ENCODE measurements around the gene HMX3.

- TF ChIP-seq CTCF (IDR thresholded peaks at IDR 0.05; ENCODE audit: low read length) (no peak), EZH2 (optimal IDR thresholded peaks at IDR 0.05; ENCODE audit: low read depth, low read length) (no peak)
Observed at GRCh38 chr10:123149568-123150270, 13.9 kb downstream of the HMX3 start.

Measured in MM.1S (cell line).